NCI-H2171 (cell line): ENCODE data around the gene RAD23B.

Experiments
- DNase-seq: peaks from one replicate; lab custom pipeline; 2025; lab: John Stamatoyannopoulos, UW

RAD23B gene

DNA sequence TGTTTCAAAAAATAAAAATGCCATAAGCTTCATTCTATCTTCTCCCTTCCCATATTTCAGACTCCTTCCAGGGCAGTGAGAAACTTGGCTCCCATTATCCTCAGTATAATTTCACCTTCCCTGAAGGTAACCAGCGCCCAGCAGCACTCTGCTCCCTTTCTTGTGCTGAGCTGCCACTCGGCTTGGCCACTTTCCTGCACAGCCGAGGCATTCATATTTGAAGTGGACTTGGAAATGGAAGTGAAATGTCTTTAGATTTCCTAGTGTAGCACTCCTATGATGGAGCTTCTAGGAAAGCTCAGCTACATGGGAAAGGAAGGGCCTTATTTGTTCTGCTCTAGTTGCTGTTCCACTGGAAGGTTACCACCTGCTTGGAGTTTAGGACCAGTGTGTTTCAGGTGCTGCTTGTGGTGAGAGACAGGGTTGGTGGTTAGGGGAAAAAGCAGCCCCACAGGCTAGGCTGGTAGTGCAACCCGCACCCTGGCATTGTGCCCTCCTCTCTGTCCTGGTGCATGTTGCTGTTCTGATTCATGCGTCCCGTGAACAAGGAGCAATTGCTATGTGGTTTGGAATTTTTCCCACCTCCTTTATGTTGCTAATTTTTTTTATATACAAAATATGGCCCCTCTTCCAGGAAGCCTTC, 53.8 kb downstream of the RAD23B start:
- DNase-seq = no peak

- no peak for DNase-seq
Observed at GRCh38 chr9:107337676-107338590, 54.9 kb downstream of the RAD23B start.

DNA sequence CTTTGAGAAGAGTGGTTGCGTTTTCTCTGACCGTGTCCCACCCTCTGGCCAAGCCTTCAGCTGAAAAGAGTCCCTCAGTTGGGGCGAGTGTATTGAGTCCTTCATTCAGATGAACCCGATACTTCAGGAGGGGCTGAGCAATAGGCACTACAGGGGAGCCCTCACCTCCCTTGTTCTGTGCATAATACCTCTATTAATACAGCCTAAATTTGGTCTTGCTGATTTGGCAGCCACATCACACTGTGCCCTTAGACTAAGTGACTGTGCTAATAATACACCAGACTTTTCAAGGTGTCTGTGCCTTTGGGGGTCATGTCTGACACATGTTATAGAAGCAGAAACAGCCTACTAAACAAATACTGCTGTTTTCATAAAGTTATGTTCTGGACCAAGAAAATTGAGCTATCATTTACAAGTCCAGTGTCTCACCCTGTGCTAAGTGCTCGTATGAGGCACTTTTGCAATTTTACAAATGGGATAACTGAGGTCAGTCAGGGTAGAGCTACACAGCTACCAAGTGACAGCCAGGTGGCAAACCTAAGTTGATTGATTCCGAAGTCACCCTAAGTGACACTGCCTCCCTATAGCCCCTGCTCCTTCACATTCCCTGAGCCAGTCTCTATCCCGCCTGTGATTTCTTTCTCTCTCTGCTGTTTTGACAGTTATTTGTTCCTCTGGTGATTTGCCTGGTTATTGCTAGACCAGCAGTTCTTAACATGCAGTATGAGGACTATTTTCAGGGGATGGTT, 56.0 kb downstream of the RAD23B start:
- no peak for DNase-seq

GRCh38 chr9:107340920-107341632, 58.0 kb downstream of the RAD23B start:
- DNase-seq = peak; percentile 27

- DNase-seq = no peak
Observed at GRCh38 chr9:107342476-107343161, 59.5 kb downstream of the RAD23B start.

DNA sequence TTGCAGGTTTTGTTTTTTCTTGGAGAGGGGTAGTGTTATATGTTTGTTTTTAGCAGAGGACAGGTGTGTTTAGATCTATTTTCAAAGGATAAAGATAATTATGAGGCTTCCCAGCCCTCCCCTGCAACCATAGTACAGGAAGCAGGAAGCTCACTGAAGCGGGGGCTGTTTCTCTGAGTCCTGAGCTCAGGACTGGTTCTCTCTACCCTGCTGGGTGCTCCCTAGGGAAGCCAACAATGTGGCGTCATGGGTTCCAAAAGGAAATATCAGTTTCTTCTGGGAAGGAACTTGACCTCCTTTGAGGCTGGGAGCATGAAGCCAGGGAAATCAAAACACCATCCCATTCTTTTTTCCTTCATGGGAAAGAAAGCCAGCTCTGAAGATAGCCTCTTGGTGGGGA, 62.2 kb downstream of the RAD23B start:
- no peak for DNase-seq

GRCh38 chr9:107348836-107349235, 65.8 kb downstream of the RAD23B start:
- DNase-seq = no peak

DNA sequence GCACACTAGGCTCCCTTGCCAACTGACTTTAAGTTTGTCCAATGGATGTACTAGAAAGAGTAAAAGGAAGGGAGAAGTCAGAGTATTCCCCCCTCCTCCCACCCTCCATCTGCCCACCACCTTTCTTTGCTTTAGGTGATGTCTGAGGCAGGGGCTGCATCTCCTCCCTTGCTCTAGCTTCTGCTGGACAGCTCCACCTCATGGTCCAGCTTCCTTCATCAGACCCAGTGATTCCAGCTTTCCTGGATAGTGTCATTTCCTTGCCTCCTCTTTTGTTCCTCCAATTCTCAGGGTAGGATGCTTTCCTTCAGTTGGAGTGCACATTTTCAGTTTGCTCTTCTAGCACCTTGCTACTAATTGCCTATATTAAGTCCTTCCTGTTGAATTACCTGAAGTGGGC, 67.4 kb downstream of the RAD23B start:
- no peak for DNase-seq

DNA sequence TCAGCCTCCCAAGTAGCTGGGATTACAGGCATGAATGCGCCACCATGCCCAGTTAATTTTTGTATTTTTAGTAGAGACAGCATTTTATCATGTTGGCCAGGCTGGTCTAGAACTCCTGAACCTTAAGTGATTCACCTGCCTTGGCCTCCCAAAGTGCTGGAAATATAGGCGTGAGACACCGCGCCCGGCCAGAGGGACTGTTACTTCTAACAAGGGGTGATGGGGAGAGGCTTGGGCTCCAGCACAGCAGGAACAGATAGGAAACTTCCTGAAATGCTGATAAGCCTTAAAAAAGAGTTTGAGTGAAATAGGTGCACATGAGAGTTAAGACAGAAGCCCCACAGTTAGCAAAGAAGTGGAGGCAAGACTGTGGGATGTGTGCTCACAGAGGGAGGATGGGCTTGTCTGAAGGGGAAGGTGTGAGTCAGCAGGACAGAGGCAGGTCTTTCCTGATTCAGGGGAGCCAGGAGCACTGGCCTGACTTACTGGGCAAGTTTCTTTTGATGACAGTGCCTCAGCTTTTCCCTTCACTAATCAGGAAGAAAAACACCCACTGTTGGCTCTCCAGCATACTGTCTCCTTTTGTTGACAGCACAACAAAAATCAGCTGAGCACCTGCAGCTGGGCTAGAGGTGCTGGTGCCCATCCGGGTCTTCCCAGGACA, 68.4 kb downstream of the RAD23B start:
- DNase-seq = no peak

- no peak for DNase-seq
Observed at GRCh38 chr9:107355394-107355793, 72.3 kb downstream of the RAD23B start.

DNA sequence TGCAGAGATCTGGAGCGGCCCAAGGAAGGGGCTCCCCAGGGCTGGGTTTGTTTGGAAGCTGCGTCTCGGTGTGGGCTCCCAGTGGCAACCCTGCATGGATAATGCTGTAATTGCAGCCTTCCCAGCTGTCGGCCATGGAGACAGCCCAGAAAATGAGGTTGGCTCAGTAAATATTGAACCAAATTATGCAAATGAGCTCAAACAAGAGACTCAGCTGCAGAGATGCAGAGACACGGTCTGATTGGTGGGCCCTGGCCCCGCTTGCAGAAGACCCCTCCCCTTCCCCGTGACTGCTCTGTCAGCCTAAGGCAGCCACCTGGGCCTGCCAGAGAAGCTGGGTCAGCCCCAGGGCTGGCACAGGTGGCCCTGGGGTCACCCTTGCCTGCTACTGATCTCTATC, 75.9 kb downstream of the RAD23B start:
- DNase-seq = peak; percentile 74

DNA sequence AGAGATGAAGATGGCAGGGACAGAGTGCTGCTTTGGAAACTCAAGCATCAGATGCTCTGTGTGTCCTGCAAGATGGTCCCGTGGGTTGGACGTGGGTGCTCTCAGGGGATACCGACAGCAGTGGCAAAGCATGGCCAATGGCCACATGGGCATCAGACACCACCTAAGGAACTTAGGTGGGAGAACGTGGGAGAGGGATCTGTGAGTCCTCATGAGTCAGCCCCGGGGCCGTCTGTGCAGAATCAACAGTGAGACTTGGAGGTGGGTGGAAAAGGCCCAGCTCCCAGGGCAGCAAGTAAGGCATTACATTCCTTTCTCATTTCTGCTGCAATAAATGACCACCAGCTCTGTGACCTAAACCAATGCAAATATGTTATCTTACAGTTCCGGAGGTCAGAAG, 77.0 kb downstream of the RAD23B start:
- DNase-seq = no peak

- DNase-seq = no peak
Observed at GRCh38 chr9:107361816-107362215, 78.7 kb downstream of the RAD23B start.

DNA sequence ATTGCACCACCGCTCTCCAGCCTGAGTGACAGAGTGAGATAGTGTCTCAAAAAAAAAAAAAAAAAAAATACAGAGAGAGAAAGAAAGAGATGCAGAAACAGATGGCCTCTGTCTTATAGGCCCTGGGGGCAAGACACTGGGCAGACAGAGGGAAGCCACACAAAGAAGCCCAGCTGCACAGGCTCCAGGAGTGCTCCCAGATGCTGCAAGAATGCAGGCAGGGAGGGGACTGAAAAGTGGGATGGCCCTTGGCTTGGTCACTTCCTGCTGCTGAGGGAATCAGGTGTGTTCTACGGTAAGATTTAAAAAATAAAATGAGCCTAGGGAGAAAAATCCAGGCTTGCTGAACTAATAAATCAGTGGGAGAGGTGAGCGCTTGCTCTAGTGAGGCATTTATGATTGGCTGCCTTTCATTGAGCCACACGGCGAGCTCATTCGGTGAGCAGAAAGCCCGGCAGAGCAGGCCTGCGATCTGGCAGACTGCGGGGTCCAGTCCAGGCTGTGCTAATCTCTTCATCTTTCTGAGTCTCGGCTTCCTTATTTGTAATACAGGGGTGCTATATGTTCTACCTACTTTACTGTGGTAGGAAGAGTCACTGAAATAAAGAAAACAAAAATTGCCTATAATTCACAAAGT, 80.6 kb downstream of the RAD23B start:
- DNase-seq = peak; percentile 73

DNA sequence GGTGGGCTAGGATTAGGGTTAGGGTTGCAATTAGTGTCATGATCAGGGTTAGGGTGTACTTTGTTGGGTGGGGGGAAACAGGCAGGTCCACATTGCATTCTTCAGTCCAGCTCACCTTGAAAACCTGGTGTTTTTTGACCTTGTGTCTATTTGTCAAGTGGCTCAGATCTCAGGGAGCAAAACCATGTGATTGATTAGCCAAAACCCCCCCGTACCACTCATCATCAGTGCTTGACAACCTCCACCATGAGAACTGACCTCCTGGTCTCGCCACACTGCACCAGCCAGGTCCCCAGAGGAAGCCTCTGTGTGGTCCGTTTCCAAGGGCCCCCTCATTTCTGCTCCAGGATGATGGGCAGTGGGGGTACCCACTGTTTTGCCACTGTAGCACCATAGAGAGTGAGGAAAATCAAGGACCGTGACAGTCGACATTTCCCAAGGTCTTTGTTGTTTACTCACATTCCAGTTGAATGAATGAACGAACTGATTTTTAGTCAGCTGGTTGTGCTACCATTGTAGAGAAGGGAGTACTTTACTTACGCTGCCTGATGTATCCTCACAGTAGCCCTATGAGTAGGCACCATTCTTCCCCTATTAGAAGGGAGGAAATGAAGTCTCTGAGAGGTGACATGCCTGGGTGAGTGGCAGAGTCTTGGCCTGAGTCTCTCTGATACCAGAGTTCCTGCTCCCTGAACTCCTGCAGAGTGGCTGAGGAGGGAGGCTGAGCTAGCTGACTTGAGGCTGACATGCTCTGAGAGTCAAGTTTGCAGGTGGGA, 84.8 kb downstream of the RAD23B start:
- DNase-seq = no peak

DNA sequence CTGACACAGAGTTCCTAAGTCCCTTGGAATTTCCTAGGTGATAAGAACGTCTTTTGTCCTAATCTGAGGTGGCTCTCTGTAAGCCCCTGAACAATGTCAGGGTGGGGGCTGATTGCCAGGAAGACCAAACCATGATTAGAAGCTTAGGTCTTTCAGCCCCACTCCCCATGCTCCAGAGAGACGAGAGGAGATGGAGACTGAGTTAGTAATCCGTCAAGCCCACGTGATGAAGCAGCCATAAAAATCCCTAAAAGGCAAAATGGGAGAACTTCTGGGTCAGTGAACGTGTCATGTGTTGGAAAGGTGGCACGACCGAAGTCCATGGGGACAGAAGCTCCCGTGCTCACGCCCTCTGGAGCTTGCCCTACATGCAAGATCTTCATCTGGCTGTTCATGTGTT, 85.6 kb downstream of the RAD23B start:
- DNase-seq = no peak

DNA sequence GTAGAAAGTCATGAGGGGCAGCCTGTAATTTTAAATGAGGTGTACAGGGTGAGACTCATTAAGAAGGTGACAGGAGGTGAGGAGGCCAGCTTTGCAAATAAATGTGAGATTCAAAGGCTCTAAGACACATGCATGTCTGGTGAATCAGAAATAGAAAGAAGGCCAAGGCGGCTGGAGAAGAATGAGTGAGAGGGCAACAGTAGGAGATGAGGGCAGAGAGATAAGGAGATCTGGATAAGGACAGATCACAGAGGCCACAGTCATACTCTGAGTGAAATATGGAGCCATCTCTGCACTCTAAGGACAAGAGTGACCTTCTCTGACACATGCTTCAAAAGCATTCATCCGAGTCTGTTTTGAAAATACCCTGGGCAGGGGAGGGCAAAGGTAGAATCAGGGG, 90.7 kb downstream of the RAD23B start:
- DNase-seq = no peak

DNA sequence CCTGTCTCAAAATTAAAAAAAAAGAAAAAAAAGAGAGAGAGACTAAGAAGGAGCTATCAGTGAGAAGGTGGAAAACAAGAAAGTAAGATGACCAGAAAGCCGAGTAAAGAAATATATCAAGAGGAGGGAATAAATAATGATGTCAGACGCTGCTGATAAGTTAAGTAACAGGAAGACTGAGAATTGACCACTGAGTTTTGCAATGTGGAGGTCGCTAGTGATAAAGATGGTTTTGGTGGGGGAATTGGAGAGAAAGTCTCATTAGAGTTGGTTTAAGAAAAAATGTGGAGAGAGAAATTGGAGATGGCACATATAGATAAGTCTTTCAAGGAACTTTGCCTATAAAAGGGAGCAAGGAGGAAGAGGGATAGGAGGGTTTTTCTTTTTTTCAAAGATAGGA, 91.9 kb downstream of the RAD23B start:
- DNase-seq = no peak

GRCh38 chr9:107375651-107376369, 92.7 kb downstream of the RAD23B start:
- no peak for DNase-seq
